Femur (tissue), 1 donor: ENCODE measurements around the gene ERI3.

Experiments
- DNase-seq: peaks from one replicate; pipeline ENCODE4 v3.0.0-alpha.2; 2017

ERI3 gene

GRCh38 chr1:44348061-44348485 is 7.0 kb downstream of the ERI3 start:
- no peak for DNase-seq

GRCh38 chr1:44347280-44347679 is 7.8 kb downstream of the ERI3 start:
- peak; percentile 46 for DNase-seq

GRCh38 chr1:44346878-44347277 is 8.2 kb downstream of the ERI3 start:
- no peak for DNase-seq

- no peak for DNase-seq
Observed at GRCh38 chr1:44346184-44346583, 8.9 kb downstream of the ERI3 start.

- DNase-seq, result no peak
Observed at GRCh38 chr1:44345187-44345775, 9.8 kb downstream of the ERI3 start.

- DNase-seq, result no peak
Observed at GRCh38 chr1:44339731-44340130, 15.3 kb downstream of the ERI3 start.

- DNase-seq, result no peak
Observed at GRCh38 chr1:44338136-44338535, 16.9 kb downstream of the ERI3 start.

GRCh38 chr1:44336668-44337067 is 18.4 kb downstream of the ERI3 start:
- DNase-seq, result no peak

GRCh38 chr1:44334968-44335367 is 20.1 kb downstream of the ERI3 start:
- no peak for DNase-seq

- DNase-seq, result no peak
Observed at GRCh38 chr1:44333376-44333775, 21.7 kb downstream of the ERI3 start.

- no peak for DNase-seq
Observed at GRCh38 chr1:44332505-44332904, 22.6 kb downstream of the ERI3 start.

- DNase-seq, result no peak
Observed at GRCh38 chr1:44330935-44331334, 24.1 kb downstream of the ERI3 start.

- no peak for DNase-seq
Observed at GRCh38 chr1:44328671-44329416, 26.2 kb downstream of the ERI3 start.

- DNase-seq, result peak; percentile 63
Observed at GRCh38 chr1:44327679-44328491, 27.2 kb downstream of the ERI3 start.

- DNase-seq, result no peak
Observed at GRCh38 chr1:44326821-44327465, 28.1 kb downstream of the ERI3 start.

- no peak for DNase-seq
Observed at GRCh38 chr1:44326024-44326701, 28.9 kb downstream of the ERI3 start.

GRCh38 chr1:44323947-44324346 is 31.1 kb downstream of the ERI3 start:
- no peak for DNase-seq

GRCh38 chr1:44322367-44322766 is 32.7 kb downstream of the ERI3 start:
- DNase-seq, result no peak

- no peak for DNase-seq
Observed at GRCh38 chr1:44321466-44321865, 33.6 kb downstream of the ERI3 start.

- DNase-seq, result peak; percentile 31
Observed at GRCh38 chr1:44318097-44319088, 36.7 kb downstream of the ERI3 start.

GRCh38 chr1:44316231-44316759 is 38.8 kb downstream of the ERI3 start:
- no peak for DNase-seq
